NOMO-1 treated with dmso at 0.1 percent for 144 hours (cell line): ENCODE results near the gene UFD1.

Experiments used
- DNase-seq: peaks from one replicate; lab custom pipeline; 2025; ENCODE audit not compliant: unreplicated experiment; lab: John Stamatoyannopoulos, UW

UFD1 gene

DNA sequence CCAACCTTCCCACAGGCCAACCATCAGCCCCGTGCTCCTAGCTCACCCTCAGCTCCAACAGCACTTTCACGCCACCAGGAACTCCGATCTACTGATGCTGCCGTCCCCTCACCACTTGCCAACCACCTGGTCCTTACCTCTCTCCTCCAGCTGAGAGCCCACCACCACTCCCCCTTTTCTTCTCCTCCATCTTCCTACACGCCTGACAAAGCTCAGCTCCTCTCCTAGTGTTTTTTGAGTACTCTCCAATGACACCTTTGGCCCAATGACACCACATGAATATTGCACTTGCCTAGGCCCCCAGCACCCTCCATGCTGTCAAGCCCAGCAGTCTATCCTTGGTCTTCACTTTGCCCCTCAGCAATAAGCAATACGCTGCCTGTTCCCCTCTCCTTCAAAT lies 78.1 kb downstream of the UFD1 start:
- DNase-seq, result no peak
